GM20000 (cell line): ENCODE data around the gene CELSR1.

Source experiments
- DNase-seq: peaks from one replicate; pipeline ENCODE4 v3.0.0; 2012; ENCODE audit warnings: low spot score
- TF ChIP-seq, protein P1 (sequence below): IDR thresholded peaks from 2 replicates; pipeline ENCODE4 v1.5.1; 2012; ENCODE audit warnings: mild to moderate bottlenecking, control low read depth; ENCODE audit errors: extremely low read depth, missing control alignments

The CELSR1 gene

GRCh38 chr22:46339956-46340355 is 197.5 kb downstream of the CELSR1 start:
- TF ChIP-seq, protein P1, sequence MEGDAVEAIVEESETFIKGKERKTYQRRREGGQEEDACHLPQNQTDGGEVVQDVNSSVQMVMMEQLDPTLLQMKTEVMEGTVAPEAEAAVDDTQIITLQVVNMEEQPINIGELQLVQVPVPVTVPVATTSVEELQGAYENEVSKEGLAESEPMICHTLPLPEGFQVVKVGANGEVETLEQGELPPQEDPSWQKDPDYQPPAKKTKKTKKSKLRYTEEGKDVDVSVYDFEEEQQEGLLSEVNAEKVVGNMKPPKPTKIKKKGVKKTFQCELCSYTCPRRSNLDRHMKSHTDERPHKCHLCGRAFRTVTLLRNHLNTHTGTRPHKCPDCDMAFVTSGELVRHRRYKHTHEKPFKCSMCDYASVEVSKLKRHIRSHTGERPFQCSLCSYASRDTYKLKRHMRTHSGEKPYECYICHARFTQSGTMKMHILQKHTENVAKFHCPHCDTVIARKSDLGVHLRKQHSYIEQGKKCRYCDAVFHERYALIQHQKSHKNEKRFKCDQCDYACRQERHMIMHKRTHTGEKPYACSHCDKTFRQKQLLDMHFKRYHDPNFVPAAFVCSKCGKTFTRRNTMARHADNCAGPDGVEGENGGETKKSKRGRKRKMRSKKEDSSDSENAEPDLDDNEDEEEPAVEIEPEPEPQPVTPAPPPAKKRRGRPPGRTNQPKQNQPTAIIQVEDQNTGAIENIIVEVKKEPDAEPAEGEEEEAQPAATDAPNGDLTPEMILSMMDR: no peak
- no peak for DNase-seq

DNA sequence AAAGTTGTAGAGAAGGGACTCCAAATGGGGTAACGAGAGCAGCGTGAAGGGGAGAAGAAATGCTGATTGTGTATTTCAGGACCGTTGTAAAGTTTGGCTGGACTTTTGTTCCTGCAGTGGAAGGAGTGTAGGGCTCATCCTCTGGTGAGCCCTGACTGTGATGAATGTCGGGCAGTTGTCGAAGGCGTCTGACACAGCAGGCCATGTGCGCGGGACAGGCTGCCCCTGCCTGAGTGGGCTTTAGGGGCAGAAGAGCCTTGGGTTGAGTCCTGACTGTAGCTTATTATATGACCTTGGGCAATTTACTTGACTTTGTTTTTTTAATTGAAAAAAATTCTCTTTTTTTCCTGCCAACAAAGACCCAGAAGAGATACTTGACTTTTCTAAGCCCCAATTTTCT is 198.8 kb downstream of the CELSR1 start:
- TF ChIP-seq, protein P1: no peak
- DNase-seq: no peak

- no peak for DNase-seq
- TF ChIP-seq, protein P1: no peak
Observed at GRCh38 chr22:46337870-46338269, 199.6 kb downstream of the CELSR1 start.

DNA sequence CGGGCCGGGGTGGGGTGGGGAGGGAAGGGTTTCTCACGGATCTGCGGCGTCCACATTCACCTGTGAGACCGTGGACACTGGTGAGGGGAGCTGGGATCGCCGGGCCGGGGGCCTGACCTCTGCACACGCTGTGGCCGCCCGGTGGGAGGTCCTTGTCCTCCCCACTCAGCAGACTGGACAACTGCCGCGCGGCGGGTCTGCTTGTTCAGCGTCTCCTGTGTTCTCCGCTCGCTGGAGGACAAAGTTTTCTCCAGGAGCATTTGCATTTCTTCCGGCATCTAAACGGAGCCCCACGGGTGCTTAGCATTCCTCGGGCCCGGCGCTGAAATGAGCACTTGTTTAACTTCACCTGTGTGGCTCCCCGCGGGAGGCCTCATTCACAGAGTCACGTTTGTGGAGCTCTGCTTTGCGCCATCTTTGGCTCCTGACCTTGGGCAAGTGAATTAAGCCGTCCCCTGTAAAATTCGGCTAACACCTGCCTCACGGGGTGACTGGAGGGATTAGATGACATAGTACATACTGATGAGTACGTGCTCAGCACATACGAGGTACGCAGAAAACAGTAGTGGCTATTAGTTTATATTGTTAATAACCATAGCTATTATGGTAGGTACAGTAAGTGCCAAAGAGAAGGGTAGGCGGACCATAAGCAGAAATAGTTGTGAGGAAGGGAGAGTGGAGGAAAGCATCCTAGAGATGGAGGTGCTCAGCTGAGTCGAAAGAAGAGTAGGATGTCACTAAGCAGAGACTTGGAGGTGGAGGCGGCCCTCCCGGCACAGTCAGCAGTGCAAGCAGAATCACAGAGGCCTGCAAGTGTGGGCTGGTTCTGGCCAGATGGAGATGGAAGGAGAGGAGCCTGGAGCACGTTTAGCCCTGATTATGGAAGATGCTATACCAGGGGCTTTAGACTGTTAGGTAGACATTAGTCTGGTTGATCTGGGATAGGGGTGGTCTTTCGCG is 201.0 kb downstream of the CELSR1 start:
- TF ChIP-seq, protein P1: no peak
- DNase-seq: no peak

- peak; percentile 99 for DNase-seq
- TF ChIP-seq, protein P1: no peak
Observed at GRCh38 chr22:46335201-46336118, 202.0 kb downstream of the CELSR1 start, which contains the start of gene TRMU. Gene TRMU (plus strand): TSS chr22:46335714. CDS start chr22:46335765, 51 bp downstream.

DNA sequence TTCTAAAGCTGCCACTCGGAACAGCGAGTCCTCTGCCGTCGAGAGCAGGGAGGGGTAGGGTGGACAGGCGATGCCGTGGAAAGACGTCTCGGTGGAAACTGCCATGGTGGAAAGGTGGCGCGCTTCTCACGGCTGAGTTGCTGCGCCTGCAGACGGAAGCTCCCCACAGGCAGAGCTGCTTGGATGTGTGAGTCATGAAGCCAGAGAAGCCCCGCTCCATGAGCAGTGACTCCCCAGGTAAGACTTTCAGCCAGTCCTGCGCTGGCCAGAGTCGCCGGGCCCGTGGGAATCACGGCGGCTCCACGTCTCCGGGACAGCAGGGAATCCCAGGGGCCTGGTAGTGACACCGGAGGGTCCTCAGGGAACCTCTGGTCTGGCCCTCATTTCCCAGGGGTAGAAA is 205.9 kb downstream of the CELSR1 start:
- TF ChIP-seq, protein P1: no peak
- DNase-seq: no peak
